Stimulated activated CD4-positive, alpha-beta T cell treated with anti-CD3 and anti-CD28 coated beads, Interleukin-4, amount 100 ng/mL, for 24 hours (primary cell): ENCODE data around the gene CLTCL1.
"Not testable (repeated sequence)": the region's sequence is repeated elsewhere in the genome, so short reads cannot be mapped to it uniquely, and the experiment has no call there.

Source experiments
- DNase-seq: peaks from one replicate; pipeline ENCODE4 v3.0.0-alpha.2; 2020

The CLTCL1 gene

GRCh38 chr22:19174106-19175025 is 117.2 kb downstream of the CLTCL1 start:
- no peak for DNase-seq

GRCh38 chr22:19173047-19174035 is 118.2 kb downstream of the CLTCL1 start:
- no peak for DNase-seq

- no peak for DNase-seq
Observed at GRCh38 chr22:19172213-19173046, 119.1 kb downstream of the CLTCL1 start.

- no peak for DNase-seq
Observed at GRCh38 chr22:19169947-19170318, 121.6 kb downstream of the CLTCL1 start.

GRCh38 chr22:19169002-19169946 is 122.2 kb downstream of the CLTCL1 start:
- DNase-seq, result no peak

- no peak for DNase-seq
Observed at GRCh38 chr22:19168088-19168890, 123.2 kb downstream of the CLTCL1 start.

- no peak for DNase-seq
Observed at GRCh38 chr22:19167106-19167869, 124.2 kb downstream of the CLTCL1 start.

- DNase-seq, result no peak
Observed at GRCh38 chr22:19166421-19166820, 125.1 kb downstream of the CLTCL1 start.

- DNase-seq, result no peak
Observed at GRCh38 chr22:19164425-19164824, 127.1 kb downstream of the CLTCL1 start.

- DNase-seq, result not testable (repeated sequence)
Observed at GRCh38 chr22:19158649-19159048, 132.9 kb downstream of the CLTCL1 start.

GRCh38 chr22:19156109-19156508 is 135.4 kb downstream of the CLTCL1 start:
- not testable (repeated sequence) for DNase-seq

- no peak for DNase-seq
Observed at GRCh38 chr22:19152942-19153883, 138.3 kb downstream of the CLTCL1 start.

GRCh38 chr22:19151329-19152191 is 140.0 kb downstream of the CLTCL1 start:
- DNase-seq, result no peak

- DNase-seq, result no peak
Observed at GRCh38 chr22:19150482-19151328, 140.8 kb downstream of the CLTCL1 start.

GRCh38 chr22:19149991-19150390 is 141.5 kb downstream of the CLTCL1 start, which contains the start of gene GSC2:
TSS of gene GSC2 (minus strand) at chr22:19150292. CDS start at chr22:19150283, 9 bp downstream.
- no peak for DNase-seq
